Measurements from ENCODE around the gene ZNF236. TPM values are rescaled to one million over a fixed set of nuclear protein-coding genes. Genes with fewer than 3 reads are reported as not detected.

Gene ZNF236
- total RNA-seq, 1 donor, result 11.6 TPM

- H3K4me2 ChIP-seq (ENCODE audit: insufficient read depth, low read length), result no peak overlapping the region
- H2AFZ ChIP-seq (ENCODE audit: low read length), result no peak overlapping the region
- H3K9me3 ChIP-seq (ENCODE audit: low read depth, low read length), result no peaks in the 10 kb centered on the region
- no peaks in the 10 kb centered on the region for H4K20me1 ChIP-seq (ENCODE audit: insufficient read depth, low read length)
- TF ChIP-seq, protein P1, sequence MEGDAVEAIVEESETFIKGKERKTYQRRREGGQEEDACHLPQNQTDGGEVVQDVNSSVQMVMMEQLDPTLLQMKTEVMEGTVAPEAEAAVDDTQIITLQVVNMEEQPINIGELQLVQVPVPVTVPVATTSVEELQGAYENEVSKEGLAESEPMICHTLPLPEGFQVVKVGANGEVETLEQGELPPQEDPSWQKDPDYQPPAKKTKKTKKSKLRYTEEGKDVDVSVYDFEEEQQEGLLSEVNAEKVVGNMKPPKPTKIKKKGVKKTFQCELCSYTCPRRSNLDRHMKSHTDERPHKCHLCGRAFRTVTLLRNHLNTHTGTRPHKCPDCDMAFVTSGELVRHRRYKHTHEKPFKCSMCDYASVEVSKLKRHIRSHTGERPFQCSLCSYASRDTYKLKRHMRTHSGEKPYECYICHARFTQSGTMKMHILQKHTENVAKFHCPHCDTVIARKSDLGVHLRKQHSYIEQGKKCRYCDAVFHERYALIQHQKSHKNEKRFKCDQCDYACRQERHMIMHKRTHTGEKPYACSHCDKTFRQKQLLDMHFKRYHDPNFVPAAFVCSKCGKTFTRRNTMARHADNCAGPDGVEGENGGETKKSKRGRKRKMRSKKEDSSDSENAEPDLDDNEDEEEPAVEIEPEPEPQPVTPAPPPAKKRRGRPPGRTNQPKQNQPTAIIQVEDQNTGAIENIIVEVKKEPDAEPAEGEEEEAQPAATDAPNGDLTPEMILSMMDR (IDR thresholded peaks at IDR 0.05; ENCODE audit: extremely low read depth, low read depth, low read length), result no peak
- H3K27ac ChIP-seq (ENCODE audit: low read depth, low read length), result no peak overlapping the region
- H3K27me3 ChIP-seq (ENCODE audit: insufficient read depth, low read length), result no peaks in the 10 kb centered on the region
- no peaks in the 10 kb centered on the region for H3K79me2 ChIP-seq (ENCODE audit: insufficient read depth, low read length)
- no peak overlapping the region for H3K4me3 ChIP-seq (ENCODE audit: insufficient read depth, low read length)
- H3K36me3 ChIP-seq (ENCODE audit: insufficient read depth, low read length), result peaks cover 18% of the 10 kb centered on the region
- no peaks in the 10 kb centered on the region for H3K4me1 ChIP-seq (ENCODE audit: insufficient read depth, low read length)
- no peak for DNase-seq (ENCODE audit: insufficient read length, low spot score, missing footprints)
Measured at GRCh38 chr18:76889091-76889699, 66.8 kb downstream of the ZNF236 start.

DNA sequence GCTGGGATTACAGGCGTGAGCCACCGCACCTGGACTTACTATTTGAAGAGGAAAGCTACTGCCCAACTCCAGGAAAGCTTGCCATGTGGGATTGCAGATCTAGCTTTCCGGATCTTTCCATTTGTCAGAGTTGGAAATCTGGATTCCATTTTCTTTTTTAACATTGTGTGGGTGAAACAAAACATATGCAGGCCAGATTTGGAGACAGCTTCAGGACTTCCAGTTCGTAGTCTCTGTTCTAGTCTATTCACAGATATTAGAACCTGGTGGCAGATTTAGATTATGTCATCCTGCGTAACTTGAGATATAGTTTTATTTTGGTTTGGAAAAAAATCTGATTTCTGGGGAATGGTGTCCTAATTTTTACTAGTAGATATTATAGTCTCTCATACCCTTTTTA is 70.5 kb downstream of the ZNF236 start:
- H4K20me1 ChIP-seq (ENCODE audit: insufficient read depth, low read length), result no peaks in the 10 kb centered on the region
- no peak for DNase-seq (ENCODE audit: insufficient read length, low spot score, missing footprints)
- H3K79me2 ChIP-seq (ENCODE audit: insufficient read depth, low read length), result no peaks in the 10 kb centered on the region
- H3K4me1 ChIP-seq (ENCODE audit: insufficient read depth, low read length), result no peaks in the 10 kb centered on the region
- no peak overlapping the region for H2AFZ ChIP-seq (ENCODE audit: low read length)
- no peaks in the 10 kb centered on the region for H3K27me3 ChIP-seq (ENCODE audit: insufficient read depth, low read length)
- TF ChIP-seq, protein P1 (IDR thresholded peaks at IDR 0.05; ENCODE audit: extremely low read depth, low read depth, low read length), result no peak
- H3K4me2 ChIP-seq (ENCODE audit: insufficient read depth, low read length), result no peak overlapping the region
- no peak overlapping the region for H3K4me3 ChIP-seq (ENCODE audit: insufficient read depth, low read length)
- H3K36me3 ChIP-seq (ENCODE audit: insufficient read depth, low read length), result peaks cover 40% of the 10 kb centered on the region
- H3K27ac ChIP-seq (ENCODE audit: low read depth, low read length), result no peak overlapping the region
- H3K9me3 ChIP-seq (ENCODE audit: low read depth, low read length), result peaks cover 3% of the 10 kb centered on the region

DNA sequence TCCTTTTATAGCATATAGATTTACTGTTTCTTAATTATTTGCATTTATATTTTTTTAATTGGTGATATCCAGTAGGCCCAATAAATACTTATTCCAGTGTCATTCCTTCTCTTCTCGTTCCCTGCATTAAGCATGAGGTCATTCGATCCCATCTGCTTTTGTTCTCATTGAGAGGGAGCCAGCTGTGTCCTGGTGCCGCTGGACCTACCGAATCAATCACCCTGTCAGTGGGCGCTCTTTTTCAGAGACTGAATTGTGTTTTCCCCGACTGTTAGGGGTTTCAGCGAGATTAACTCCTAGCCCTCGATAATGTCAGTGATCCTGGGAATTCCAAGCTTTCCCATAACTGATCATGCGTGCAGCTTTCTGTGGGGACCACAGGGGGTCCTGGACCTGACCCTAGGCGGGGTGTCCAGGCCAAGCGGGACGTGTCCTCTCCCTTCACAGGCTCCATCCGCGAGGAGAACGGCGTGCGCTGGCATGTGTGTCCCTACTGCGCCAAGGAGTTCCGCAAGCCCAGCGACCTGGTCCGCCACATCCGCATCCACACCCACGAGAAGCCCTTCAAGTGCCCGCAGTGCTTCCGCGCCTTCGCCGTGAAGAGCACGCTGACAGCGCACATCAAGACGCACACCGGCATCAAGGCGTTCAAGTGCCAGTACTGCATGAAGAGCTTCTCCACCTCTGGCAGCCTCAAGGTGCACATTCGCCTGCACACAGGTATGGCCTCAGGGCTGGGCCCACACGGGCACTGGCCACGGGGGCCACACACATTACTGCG is 72.4 kb downstream of the ZNF236 start:
- Histone ChIP-seq H3K4me3 (ENCODE audit: insufficient read depth, low read length) (no peak overlapping the region), H3K4me2 (ENCODE audit: insufficient read depth, low read length) (no peak overlapping the region), H3K27me3 (ENCODE audit: insufficient read depth, low read length) (no peaks in the 10 kb centered on the region), H3K27ac (ENCODE audit: low read depth, low read length) (no peak overlapping the region), H3K9me3 (ENCODE audit: low read depth, low read length) (peaks cover 3% of the 10 kb centered on the region), H4K20me1 (ENCODE audit: insufficient read depth, low read length) (no peaks in the 10 kb centered on the region), H3K79me2 (ENCODE audit: insufficient read depth, low read length) (no peaks in the 10 kb centered on the region), H2AFZ (ENCODE audit: low read length) (no peak overlapping the region), H3K36me3 (ENCODE audit: insufficient read depth, low read length) (peaks cover 31% of the 10 kb centered on the region), H3K4me1 (ENCODE audit: insufficient read depth, low read length) (no peaks in the 10 kb centered on the region)
- TF ChIP-seq, protein P1 (IDR thresholded peaks at IDR 0.05; ENCODE audit: extremely low read depth, low read depth, low read length), result no peak
- no peak for DNase-seq (ENCODE audit: insufficient read length, low spot score, missing footprints)

DNA sequence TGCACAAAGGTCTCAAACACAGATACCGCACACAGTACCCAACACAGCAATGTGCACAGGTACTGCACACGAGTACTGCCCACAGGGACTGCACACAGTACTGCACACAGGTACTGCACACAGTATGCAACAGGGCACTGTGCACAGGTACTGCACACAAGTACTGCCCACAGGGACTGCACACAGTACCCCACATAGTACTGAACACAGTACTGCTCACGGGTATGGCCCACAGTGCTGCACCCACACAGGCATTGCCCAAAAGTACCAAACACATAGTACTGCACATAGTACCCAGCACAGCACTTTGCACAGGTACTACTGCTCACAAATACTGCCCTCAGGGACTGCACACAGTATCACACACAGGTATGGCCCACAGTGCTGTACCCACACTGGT is 73.1 kb downstream of the ZNF236 start:
- no peak overlapping the region for H3K27ac ChIP-seq (ENCODE audit: low read depth, low read length)
- no peaks in the 10 kb centered on the region for H3K79me2 ChIP-seq (ENCODE audit: insufficient read depth, low read length)
- no peaks in the 10 kb centered on the region for H3K27me3 ChIP-seq (ENCODE audit: insufficient read depth, low read length)
- TF ChIP-seq, protein P1 (IDR thresholded peaks at IDR 0.05; ENCODE audit: extremely low read depth, low read depth, low read length), result no peak
- peaks cover 3% of the 10 kb centered on the region for H3K9me3 ChIP-seq (ENCODE audit: low read depth, low read length)
- DNase-seq (ENCODE audit: insufficient read length, low spot score, missing footprints), result no peak
- no peaks in the 10 kb centered on the region for H4K20me1 ChIP-seq (ENCODE audit: insufficient read depth, low read length)
- H2AFZ ChIP-seq (ENCODE audit: low read length), result no peak overlapping the region
- H3K4me2 ChIP-seq (ENCODE audit: insufficient read depth, low read length), result no peak overlapping the region
- no peaks in the 10 kb centered on the region for H3K4me1 ChIP-seq (ENCODE audit: insufficient read depth, low read length)
- no peak overlapping the region for H3K4me3 ChIP-seq (ENCODE audit: insufficient read depth, low read length)
- H3K36me3 ChIP-seq (ENCODE audit: insufficient read depth, low read length), result peaks cover 31% of the 10 kb centered on the region
